Left lung (tissue), 10 donors: ENCODE data around the gene SMYD2. TPM values are rescaled to one million over a fixed set of nuclear protein-coding genes. Genes with fewer than 3 reads are reported as not detected.

Experiments
- ATAC-seq: fragments of 200-7000 bp; cut with Tn5 transposase; one replicate; pipeline ENCODE4 v1.9.1; 2020; ENCODE audit warnings: moderate library complexity
- DNase-seq, 4 donors: peaks; one replicate each; pipeline ENCODE4 v3.0.0-alpha.2; 2013 to 2020
- H3K27ac ChIP-seq, 2 donors: fragments of 200-600 bp; sonication (generic) in 1 of 2; one replicate each; pipeline versions ENCODE4 v1.5.0 to v1.8.0; 2020 to 2021
- H3K27me3 ChIP-seq, 2 donors: fragments of 200-600 bp; sonication (generic) in 1 of 2; one replicate each; pipeline versions ENCODE4 v1.5.0 to v1.8.0; 2020 to 2021
- H3K36me3 ChIP-seq, 2 donors: fragments of 200-600 bp; sonication (generic) in 1 of 2; one replicate each; pipeline versions ENCODE4 v1.5.0 to v1.8.0; 2020 to 2021
- H3K4me1 ChIP-seq, 2 donors: fragments of 200-600 bp; one replicate each; pipeline ENCODE4 v1.8.0; 2021
- H3K4me3 ChIP-seq, 2 donors: fragments of 200-600 bp; sonication (generic) in 1 of 2; one replicate each; pipeline versions ENCODE4 v1.5.0 to v1.8.0; 2020 to 2021; ENCODE audit warnings: mild to moderate bottlenecking in 1 of 2
- H3K9me3 ChIP-seq, 2 donors: fragments of 200-600 bp; sonication (generic) in 1 of 2; one replicate each; pipeline versions ENCODE4 v1.5.0 to v1.8.0; 2020 to 2021
- intact Hi-C, 2 donors: fragments of 100-400 bp; cut with DNase I; formaldehyde crosslinking; loops; one replicate each; pipeline versions ENCODE4 v1.11.2 to v1.14.2; 2022
- polyA plus RNA-seq, 6 donors: library from polyadenylated mRNA; unstranded; fragments of 120-200 nt; gene quantifications; one replicate each; pipeline ENCODE4 v1.2.1, GENCODE V29; 2013; ENCODE audit not compliant: insufficient read length in 6 of 6
- total RNA-seq, 2 donors: library from RNA; stranded (reverse); fragmentation: NEBNext Ultra II Directional; extraction: Animal tissue kit (Norgen Biotek cat#: 25700); gene quantifications; one replicate each; pipeline ENCODE4 v1.2.1, GENCODE V29; 2021
- TF ChIP-seq, protein P1 (sequence below), 2 donors: fragments of 200-600 bp; sonication (generic) in 1 of 2; IDR thresholded peaks; one replicate each; pipeline versions ENCODE4 v1.5.0 to v1.8.0; 2021; ENCODE audit warnings: antibody characterized with exemption in 2 of 2
- donor health status: DM: no; HTN: yes; CAD: no.
- donor health status: DM: no; HTN: no; CAD: no.

Gene SMYD2
- total and polyA plus RNA-seq, 8 donors = 33.2 to 75.5 (median 67.8) TPM

DNA sequence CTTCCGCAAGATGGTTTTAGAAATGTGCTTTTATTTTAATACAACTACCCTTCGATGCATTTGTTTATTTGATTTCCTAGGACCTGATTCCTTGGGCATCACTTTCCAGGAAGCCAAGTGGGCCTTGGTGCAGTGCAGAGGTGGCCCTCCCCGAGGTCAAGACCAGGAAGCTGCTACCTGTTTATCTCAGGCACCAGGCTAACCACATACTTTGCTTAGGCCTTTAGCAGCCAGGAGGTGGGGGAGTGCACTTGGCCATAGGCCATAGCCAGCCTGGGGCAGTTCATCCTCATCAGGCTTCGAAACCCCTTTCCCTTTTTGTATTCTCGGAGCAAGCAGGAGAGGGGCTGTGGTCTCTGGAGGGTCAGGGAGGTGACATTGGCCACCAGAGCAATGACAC, 45.4 kb downstream of the SMYD2 start:
- no peak for ATAC-seq
- Histone ChIP-seq H3K4me3 (no peak overlapping the region), H3K4me1 (no peaks in the 10 kb centered on the region), H3K27ac (no peak overlapping the region), H3K27me3 (no peaks in the 10 kb centered on the region), H3K36me3 (no peaks in the 10 kb centered on the region), H3K9me3 (no peaks in the 10 kb centered on the region)
- intact Hi-C loops = loop anchor here in 1 of 2 donors (10.0 kb wide), 1 partner anchor 112 kb away; no protein-coding TSS in a partner anchor
- TF ChIP-seq, protein P1, sequence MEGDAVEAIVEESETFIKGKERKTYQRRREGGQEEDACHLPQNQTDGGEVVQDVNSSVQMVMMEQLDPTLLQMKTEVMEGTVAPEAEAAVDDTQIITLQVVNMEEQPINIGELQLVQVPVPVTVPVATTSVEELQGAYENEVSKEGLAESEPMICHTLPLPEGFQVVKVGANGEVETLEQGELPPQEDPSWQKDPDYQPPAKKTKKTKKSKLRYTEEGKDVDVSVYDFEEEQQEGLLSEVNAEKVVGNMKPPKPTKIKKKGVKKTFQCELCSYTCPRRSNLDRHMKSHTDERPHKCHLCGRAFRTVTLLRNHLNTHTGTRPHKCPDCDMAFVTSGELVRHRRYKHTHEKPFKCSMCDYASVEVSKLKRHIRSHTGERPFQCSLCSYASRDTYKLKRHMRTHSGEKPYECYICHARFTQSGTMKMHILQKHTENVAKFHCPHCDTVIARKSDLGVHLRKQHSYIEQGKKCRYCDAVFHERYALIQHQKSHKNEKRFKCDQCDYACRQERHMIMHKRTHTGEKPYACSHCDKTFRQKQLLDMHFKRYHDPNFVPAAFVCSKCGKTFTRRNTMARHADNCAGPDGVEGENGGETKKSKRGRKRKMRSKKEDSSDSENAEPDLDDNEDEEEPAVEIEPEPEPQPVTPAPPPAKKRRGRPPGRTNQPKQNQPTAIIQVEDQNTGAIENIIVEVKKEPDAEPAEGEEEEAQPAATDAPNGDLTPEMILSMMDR (IDR thresholded peaks at IDR 0.05) = no peak
- DNase-seq = no peak

DNA sequence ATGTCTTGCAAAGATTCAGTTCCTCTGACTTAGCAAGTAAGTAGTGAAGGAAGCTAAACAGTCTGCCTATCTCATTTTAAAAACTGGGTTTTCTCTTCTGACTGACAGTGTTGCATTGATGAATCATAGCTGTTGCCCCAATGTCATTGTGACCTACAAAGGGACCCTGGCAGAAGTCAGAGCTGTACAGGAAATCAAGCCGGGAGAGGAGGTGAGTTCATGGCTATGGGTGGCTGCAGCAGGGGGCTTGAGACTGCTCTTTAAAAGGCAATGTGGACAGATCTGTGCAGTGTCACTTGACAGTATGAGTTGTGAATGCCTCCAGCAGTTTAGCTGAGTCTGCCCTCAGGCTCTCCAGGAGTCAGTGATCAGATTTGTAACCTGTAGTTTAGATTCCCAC, 46.6 kb downstream of the SMYD2 start:
- DNase-seq (no peak), ATAC-seq (no peak)
- Histone ChIP-seq H3K36me3 (no peaks in the 10 kb centered on the region), H3K4me3 (no peak overlapping the region), H3K4me1 (no peaks in the 10 kb centered on the region), H3K27me3 (no peaks in the 10 kb centered on the region), H3K27ac (no peak overlapping the region), H3K9me3 (no peaks in the 10 kb centered on the region)
- TF ChIP-seq, protein P1 (IDR thresholded peaks at IDR 0.05) = no peak
- intact Hi-C loops = loop anchor here in 1 of 2 donors (10.0 kb wide), 1 partner anchor 113 kb away; no protein-coding TSS in a partner anchor

DNA sequence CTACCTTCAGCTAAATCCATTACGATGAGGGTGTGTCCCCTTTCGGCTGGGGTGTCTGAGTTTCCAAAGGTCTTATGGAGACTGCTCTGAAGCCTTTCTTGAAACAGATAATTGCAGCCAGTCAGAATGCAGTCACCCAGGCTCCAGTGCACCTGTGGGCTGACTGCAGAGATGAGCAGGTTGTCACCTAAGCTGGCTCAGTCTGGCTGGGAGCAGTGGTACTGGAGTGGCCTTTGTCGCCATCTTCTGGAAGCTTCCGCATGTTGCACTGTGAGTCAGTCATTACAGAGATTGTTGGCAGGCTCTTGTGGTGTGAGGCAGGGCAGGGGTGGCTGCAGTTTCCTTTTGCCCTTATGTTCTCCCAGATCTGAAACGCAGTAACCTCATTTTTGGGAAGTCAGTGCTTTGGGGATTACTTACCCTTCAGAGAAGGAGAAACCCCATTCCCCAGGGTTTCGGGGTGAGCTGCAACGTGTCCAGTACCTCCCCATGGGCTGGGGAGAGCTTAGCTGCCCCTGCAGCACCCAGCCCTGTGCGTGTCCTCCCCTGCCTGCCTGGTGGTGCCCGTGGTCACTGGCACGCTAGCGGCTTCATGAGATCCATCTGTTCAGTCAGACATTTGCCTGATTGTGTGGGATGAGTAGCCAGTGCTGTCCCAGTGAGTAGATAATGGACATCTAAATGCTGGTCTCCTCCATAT, 48.0 kb downstream of the SMYD2 start:
- Histone ChIP-seq H3K36me3 (peaks cover 0 to 2% of the 10 kb centered on the region in 2 donors), H3K4me1 (no peaks in the 10 kb centered on the region), H3K4me3 (no peak overlapping the region), H3K27ac (no peak overlapping the region), H3K27me3 (no peaks in the 10 kb centered on the region), H3K9me3 (no peaks in the 10 kb centered on the region)
- intact Hi-C loops = loop anchor here in 1 of 2 donors (2.0 to 10.0 kb wide), 2 partner anchors 68 to 114 kb away; no protein-coding TSS in a partner anchor
- peak in 3 of 4 donors; percentile 63 to 83 (median 71) for DNase-seq
- TF ChIP-seq, protein P1 (IDR thresholded peaks at IDR 0.05) = peak; percentile 61 to 86
- peak; percentile 96 for ATAC-seq

DNA sequence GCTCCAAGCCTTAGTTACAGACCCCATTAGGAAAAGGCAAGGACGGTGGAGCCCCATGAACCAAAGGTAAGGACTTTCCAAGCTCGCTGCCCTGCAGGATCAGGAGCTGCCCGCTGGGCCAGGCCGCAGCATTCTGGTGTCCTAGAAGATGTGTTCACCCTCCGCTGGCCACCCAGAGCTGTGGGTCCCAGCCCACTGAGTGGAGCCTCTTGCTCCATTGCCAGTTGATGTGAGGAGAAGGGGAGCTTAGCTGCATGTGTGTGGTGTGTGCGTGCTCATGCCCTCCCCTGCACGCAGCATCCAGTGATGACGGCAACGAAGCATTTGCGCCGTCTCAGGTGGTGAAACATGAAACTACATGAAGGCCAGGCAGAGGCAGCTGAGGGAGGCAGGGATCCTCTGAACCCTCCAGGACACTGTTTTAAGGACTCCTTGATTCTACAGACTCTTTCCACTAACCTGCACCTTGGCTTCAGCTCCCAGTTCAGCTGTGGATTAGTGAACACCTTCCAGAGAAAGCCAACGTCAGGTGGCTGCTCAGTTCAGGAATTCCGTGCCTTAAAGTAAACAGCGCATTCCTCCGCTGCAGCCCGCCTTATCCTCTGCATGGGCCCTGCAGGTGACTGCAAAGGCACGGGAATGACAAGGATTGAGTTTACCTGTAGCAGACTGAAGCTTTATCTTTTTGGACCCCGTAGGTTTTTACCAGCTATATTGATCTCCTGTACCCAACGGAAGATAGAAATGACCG, 48.7 kb downstream of the SMYD2 start:
- H3K36me3 ChIP-seq = peaks cover 0 to 8% of the 10 kb centered on the region in 2 donors
- H3K27ac ChIP-seq = no peak overlapping the region
- ATAC-seq (no peak), DNase-seq (no peak)
- no peak overlapping the region for H3K4me3 ChIP-seq
- no peaks in the 10 kb centered on the region for H3K4me1 ChIP-seq
- H3K9me3 ChIP-seq = no peaks in the 10 kb centered on the region
- H3K27me3 ChIP-seq = no peaks in the 10 kb centered on the region
- intact Hi-C loops = loop anchor here in 1 of 2 donors (2.0 to 10.0 kb wide), 3 partner anchors 69 to 258 kb away; no protein-coding TSS in a partner anchor
- TF ChIP-seq, protein P1 (IDR thresholded peaks at IDR 0.05) = no peak

DNA sequence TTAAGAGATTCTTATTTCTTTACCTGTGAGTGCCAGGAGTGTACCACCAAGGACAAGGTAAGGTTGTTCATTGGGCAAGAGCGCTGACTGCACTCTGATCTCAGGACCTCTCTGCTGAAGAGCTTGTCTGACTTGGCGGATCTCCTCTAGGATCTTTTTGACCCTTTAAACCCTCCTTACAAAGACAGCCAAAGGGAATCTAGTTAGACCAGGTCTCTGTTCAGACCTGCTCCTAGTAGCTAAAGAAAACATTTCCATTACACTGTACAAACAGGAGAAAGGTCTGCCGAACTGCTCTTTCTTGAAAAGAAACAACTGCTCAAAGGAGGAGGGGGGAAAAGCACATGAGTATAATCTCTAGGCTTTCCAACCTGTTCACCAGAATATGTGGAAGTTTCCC, 49.3 kb downstream of the SMYD2 start:
- H3K27ac ChIP-seq = no peak overlapping the region
- H3K4me1 ChIP-seq = no peaks in the 10 kb centered on the region
- TF ChIP-seq, protein P1 (IDR thresholded peaks at IDR 0.05) = no peak
- no peaks in the 10 kb centered on the region for H3K9me3 ChIP-seq
- peaks cover 0 to 8% of the 10 kb centered on the region in 2 donors for H3K36me3 ChIP-seq
- no peak for DNase-seq
- intact Hi-C loops = loop anchor here in 1 of 2 donors (5.0 kb wide), 1 partner anchor 257 kb away; no protein-coding TSS in a partner anchor
- H3K27me3 ChIP-seq = no peaks in the 10 kb centered on the region
- ATAC-seq = no peak
- H3K4me3 ChIP-seq = no peak overlapping the region
